Hepatocyte (in vitro differentiated cells): Measurements from ENCODE around the gene PKN1.

Experiments used
- CTCF ChIP-seq: fragments of 200-600 bp; sonication (generic); IDR thresholded peaks from 2 replicates; pipeline ENCODE4 v1.5.1; 2016; ENCODE audit warnings: antibody characterized with exemption, mild to moderate bottlenecking; ENCODE audit not compliant: poor library complexity
- EZH2 ChIP-seq: fragments of 200-600 bp; sonication (generic); IDR thresholded peaks from 2 replicates; pipeline ENCODE4 v1.6.1; 2016; ENCODE audit warnings: antibody characterized with exemption, mild to moderate bottlenecking, borderline replicate concordance

DNA sequence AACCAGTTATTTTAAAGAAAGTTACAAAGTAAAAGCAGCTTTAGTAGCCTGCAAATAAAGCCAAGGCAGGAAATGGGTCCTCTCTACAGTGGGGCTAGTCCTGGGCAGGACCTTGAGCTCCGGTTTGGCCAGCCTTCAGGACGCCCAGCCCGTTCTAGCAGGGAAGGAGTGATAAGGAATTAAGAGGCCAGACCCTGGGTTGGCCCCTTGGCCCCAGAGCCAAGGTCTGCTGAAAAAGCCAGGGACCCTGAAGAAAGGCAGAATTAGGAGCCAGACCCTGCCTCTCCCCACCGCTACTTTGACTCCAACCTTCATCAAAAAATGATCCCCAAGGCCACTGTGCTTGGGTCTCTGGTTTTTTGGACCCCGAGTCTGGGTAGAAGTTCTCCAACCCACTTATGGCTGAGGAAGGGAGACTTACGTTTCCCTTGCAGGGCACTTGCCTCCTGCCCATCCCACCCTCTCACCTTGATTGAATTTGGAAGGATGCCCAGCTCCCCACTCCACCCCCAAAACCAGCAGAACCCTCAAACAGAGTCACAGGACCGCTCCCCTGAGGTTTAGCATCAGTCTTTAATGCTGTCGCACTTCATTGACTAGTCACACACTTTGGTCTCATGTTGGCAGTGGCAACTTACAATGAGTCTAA, 81.2 kb downstream of the PKN1 start:
- no peak for TF ChIP-seq CTCF
- TF ChIP-seq EZH2: no peak
